ENCODE data around the gene APLP2.
A peak's percentile ranks its signal among the peaks of the same experiment; 100 is the strongest.
"Not testable (repeated sequence)": the region's sequence is repeated elsewhere in the genome, so short reads cannot be mapped to it uniquely, and the experiment has no call there.

Gene APLP2

DNA sequence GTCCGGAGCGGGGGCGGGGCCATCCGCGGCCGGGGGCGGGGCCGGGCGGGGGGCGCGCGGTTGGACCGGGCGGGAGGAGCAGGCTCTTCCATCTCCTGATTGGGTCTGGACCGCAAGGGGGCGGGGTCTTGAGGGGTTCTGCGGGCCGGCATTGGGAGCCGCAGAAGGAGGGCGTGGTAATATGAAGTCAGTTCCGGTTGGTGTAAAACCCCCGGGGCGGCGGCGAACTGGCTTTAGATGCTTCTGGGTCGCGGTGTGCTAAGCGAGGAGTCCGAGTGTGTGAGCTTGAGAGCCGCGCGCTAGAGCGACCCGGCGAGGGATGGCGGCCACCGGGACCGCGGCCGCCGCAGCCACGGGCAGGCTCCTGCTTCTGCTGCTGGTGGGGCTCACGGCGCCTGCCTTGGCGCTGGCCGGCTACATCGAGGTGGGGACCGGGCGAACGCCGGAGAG is at the start of gene APLP2:
Gene APLP2, plus strand, starts transcription at position 236 of the 450 bp plus-strand sequence. Its CDS starts 84 bp downstream, at position 320.
- peak within 1 kb of the TSS; percentile 98 for H3K4me3 Mint-ChIP-seq
- peak within 1 kb of the TSS; percentile 83 to 90 for H3K27ac Mint-ChIP-seq
- DNase-seq (peak; percentile 95 to 96), ATAC-seq (peak; percentile 94)
- H3K4me1 Mint-ChIP-seq = peaks cover 24% of the 10 kb centered on the region
- no peaks in the 10 kb centered on the region for H3K9me3 Mint-ChIP-seq
- peaks cover 44% of the 10 kb centered on the region for H3K27me3 Mint-ChIP-seq

- DNase-seq = no peak
- ATAC-seq = no peak
- H3K4me1 Mint-ChIP-seq = no peaks in the 10 kb centered on the region
- H3K27me3 Mint-ChIP-seq = peaks cover 7% of the 10 kb centered on the region
- no peak overlapping the region for H3K4me3 Mint-ChIP-seq
- H3K9me3 Mint-ChIP-seq = peaks cover 0 to 7% of the 10 kb centered on the region in 2 donors
- H3K27ac Mint-ChIP-seq = no peak overlapping the region
These were observed 49.4 kb upstream of the APLP2 start for GRCh38 chr11:130020323-130020722.

- H3K9me3 Mint-ChIP-seq, H3K4me1 Mint-ChIP-seq, H3K27me3 Mint-ChIP-seq, ATAC-seq, H3K4me3 Mint-ChIP-seq, H3K27ac Mint-ChIP-seq, DNase-seq: not testable (repeated sequence)
These were observed 48.1 kb upstream of the APLP2 start for GRCh38 chr11:130021606-130022005.

DNA sequence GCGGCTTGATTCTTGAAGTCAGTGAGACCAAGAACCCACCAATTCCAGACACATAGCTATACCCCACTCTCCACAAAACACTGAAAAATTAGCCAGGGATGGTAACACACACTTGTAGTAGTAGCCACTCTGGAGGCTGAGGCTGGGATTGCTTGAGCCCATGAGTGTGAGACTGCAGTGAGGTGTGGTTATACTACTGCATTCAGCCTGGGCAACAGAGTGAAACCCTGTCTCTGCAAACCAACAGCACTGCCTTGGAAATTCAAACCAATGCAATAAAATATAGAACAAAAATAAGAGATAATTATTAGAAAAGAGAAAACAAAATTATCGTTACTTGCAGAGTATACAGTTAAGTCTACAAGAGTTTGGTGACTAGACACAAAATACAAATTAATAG is 46.9 kb upstream of the APLP2 start:
- Mint-ChIP-seq H3K27ac (no peak overlapping the region), H3K4me3 (no peak overlapping the region), H3K9me3 (no peaks in the 10 kb centered on the region), H3K27me3 (no peaks in the 10 kb centered on the region), H3K4me1 (no peaks in the 10 kb centered on the region)
- DNase-seq (no peak), ATAC-seq (no peak)

DNA sequence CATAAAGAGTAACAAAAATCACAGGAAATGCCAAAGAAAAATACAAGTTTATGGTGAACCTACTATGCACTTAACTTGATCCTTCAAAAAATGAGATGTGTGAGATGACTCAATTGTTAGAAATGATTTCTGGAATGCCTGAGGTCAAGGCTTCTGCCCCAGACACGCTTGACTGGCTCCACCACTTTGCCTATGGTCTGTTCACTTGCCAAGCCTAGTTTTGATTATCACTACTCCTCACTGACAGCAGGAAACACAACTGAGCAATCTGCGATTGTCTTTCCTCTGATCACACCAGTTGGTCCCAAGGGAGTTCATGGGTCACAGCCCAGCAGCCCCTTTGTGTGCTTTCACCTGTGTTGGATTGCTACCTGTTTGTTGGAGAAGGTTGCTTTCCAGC is 46.5 kb upstream of the APLP2 start:
- Mint-ChIP-seq H3K9me3 (no peaks in the 10 kb centered on the region), H3K27me3 (no peaks in the 10 kb centered on the region), H3K27ac (no peak overlapping the region), H3K4me1 (no peaks in the 10 kb centered on the region), H3K4me3 (no peak overlapping the region)
- DNase-seq = no peak
- ATAC-seq = no peak

GRCh38 chr11:130024361-130024760 is 45.3 kb upstream of the APLP2 start:
- Mint-ChIP-seq H3K4me1 (no peaks in the 10 kb centered on the region), H3K4me3 (no peak overlapping the region), H3K27ac (no peak overlapping the region), H3K27me3 (no peaks in the 10 kb centered on the region), H3K9me3 (no peaks in the 10 kb centered on the region)
- ATAC-seq (no peak), DNase-seq (no peak)

- Mint-ChIP-seq H3K9me3 (no peaks in the 10 kb centered on the region), H3K4me1 (no peaks in the 10 kb centered on the region), H3K27ac (no peak overlapping the region), H3K27me3 (no peaks in the 10 kb centered on the region), H3K4me3 (no peak overlapping the region)
- DNase-seq (no peak), ATAC-seq (no peak)
These were observed 44.3 kb upstream of the APLP2 start for GRCh38 chr11:130025371-130025770.

- Mint-ChIP-seq H3K9me3 (no peaks in the 10 kb centered on the region), H3K27me3 (no peaks in the 10 kb centered on the region), H3K4me3 (no peak overlapping the region), H3K27ac (no peak overlapping the region), H3K4me1 (no peaks in the 10 kb centered on the region)
- DNase-seq (no peak), ATAC-seq (no peak)
These were observed 40.6 kb upstream of the APLP2 start for GRCh38 chr11:130029137-130029536.

- DNase-seq (no peak), ATAC-seq (no peak)
- Mint-ChIP-seq H3K9me3 (no peaks in the 10 kb centered on the region), H3K27me3 (no peaks in the 10 kb centered on the region), H3K4me3 (no peak overlapping the region), H3K4me1 (no peaks in the 10 kb centered on the region), H3K27ac (no peak overlapping the region)
These were observed 38.6 kb upstream of the APLP2 start for GRCh38 chr11:130031056-130031455.

- ATAC-seq (no peak), DNase-seq (no peak)
- Mint-ChIP-seq H3K27ac (no peak overlapping the region), H3K4me1 (no peaks in the 10 kb centered on the region), H3K27me3 (no peaks in the 10 kb centered on the region), H3K4me3 (no peak overlapping the region), H3K9me3 (no peaks in the 10 kb centered on the region)
These were observed 37.7 kb upstream of the APLP2 start for GRCh38 chr11:130031945-130032344.

GRCh38 chr11:130032931-130033330 is 36.8 kb upstream of the APLP2 start:
- no peaks in the 10 kb centered on the region for H3K9me3 Mint-ChIP-seq
- no peaks in the 10 kb centered on the region for H3K4me1 Mint-ChIP-seq
- no peak overlapping the region for H3K27ac Mint-ChIP-seq
- no peak overlapping the region for H3K4me3 Mint-ChIP-seq
- H3K27me3 Mint-ChIP-seq = peaks cover under 1% of the 10 kb centered on the region
- no peak for ATAC-seq
- DNase-seq = no peak

DNA sequence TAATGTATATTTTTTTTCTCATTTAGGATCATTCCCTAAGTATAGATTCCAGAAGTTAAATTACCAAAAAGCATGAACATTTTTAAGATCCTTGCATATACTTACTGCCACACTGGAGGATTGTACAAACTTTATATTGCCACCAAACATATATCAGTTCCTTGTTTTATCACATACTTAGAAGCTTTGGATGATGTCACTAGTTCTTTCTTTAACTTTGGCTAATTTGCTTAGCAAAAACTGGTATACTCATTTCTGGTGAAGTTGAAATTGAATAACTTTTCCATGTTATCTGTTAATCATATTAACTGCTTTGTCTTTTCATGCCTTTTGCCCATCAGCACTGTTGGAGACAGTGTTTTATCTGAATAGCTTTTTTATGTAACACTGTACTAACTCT is 35.5 kb upstream of the APLP2 start:
- Mint-ChIP-seq H3K27me3 (peaks cover 8% of the 10 kb centered on the region), H3K4me3 (no peak overlapping the region), H3K4me1 (no peaks in the 10 kb centered on the region), H3K9me3 (no peaks in the 10 kb centered on the region), H3K27ac (no peak overlapping the region)
- DNase-seq (no peak), ATAC-seq (no peak)

- Mint-ChIP-seq H3K4me1 (no peaks in the 10 kb centered on the region), H3K27me3 (peaks cover 11% of the 10 kb centered on the region), H3K4me3 (no peak overlapping the region), H3K9me3 (no peaks in the 10 kb centered on the region), H3K27ac (no peak overlapping the region)
- ATAC-seq = no peak
- DNase-seq = no peak
These were observed 32.6 kb upstream of the APLP2 start for GRCh38 chr11:130037058-130037457.

GRCh38 chr11:130037881-130038585 is 31.7 kb upstream of the APLP2 start:
- Mint-ChIP-seq H3K27ac (no peak overlapping the region), H3K4me3 (no peak overlapping the region), H3K9me3 (no peaks in the 10 kb centered on the region), H3K27me3 (peaks cover 21% of the 10 kb centered on the region), H3K4me1 (no peaks in the 10 kb centered on the region)
- no peak for ATAC-seq
- DNase-seq = no peak

- Mint-ChIP-seq H3K27ac (no peak overlapping the region), H3K4me1 (no peaks in the 10 kb centered on the region), H3K9me3 (no peaks in the 10 kb centered on the region), H3K27me3 (peaks cover 29% of the 10 kb centered on the region), H3K4me3 (no peak overlapping the region)
- ATAC-seq (no peak), DNase-seq (no peak)
These were observed 29.3 kb upstream of the APLP2 start for GRCh38 chr11:130040281-130040940.

GRCh38 chr11:130042093-130042591 is 27.6 kb upstream of the APLP2 start:
- Mint-ChIP-seq H3K27ac (peak overlapping the region in 1 of 2 donors; percentile 63), H3K4me3 (no peak overlapping the region), H3K4me1 (no peaks in the 10 kb centered on the region), H3K27me3 (peaks cover 29% of the 10 kb centered on the region), H3K9me3 (no peaks in the 10 kb centered on the region)
- ATAC-seq (no peak), DNase-seq (no peak)

Measured in stimulated activated naive CD8-positive, alpha-beta T cell treated with anti-CD3 and anti-CD28 coated beads, Interleukin-15, amount 100 ng/mL, for 72 hours (primary cell).